Posterior cingulate gyrus (tissue), 11 donors: ENCODE results near the gene EFNA2.

Experiments used
- DNase-seq, 10 donors: peaks; one replicate each; pipeline versions ENCODE4 v3.0.0 to v3.0.0-alpha.2; 2020 to 2021; ENCODE audit warnings: mixed read lengths in 3 of 10
- intact Hi-C: fragments of 100-400 bp; cut with DNase I; formaldehyde crosslinking; loops from one replicate; pipeline ENCODE4 v1.15.1; 2023

EFNA2 gene

GRCh38 chr19:1279782-1280341, 5.8 kb upstream of the EFNA2 start:
- intact Hi-C loops = loop anchor here (5.0 to 10.0 kb wide), 2 partner anchors 77 to 155 kb away; partner anchors contain the start of gene RPS15
- DNase-seq = peak; percentile 72 to 98 (median 86)

- intact Hi-C loops = no loop called here
- DNase-seq = no peak
These were observed 4.8 kb upstream of the EFNA2 start for GRCh38 chr19:1280636-1281568.

GRCh38 chr19:1281569-1282287, 3.9 kb upstream of the EFNA2 start:
- intact Hi-C loops = no loop called here
- DNase-seq = no peak

GRCh38 chr19:1282588-1283206, 3.0 kb upstream of the EFNA2 start:
- intact Hi-C loops = no loop called here
- DNase-seq = no peak

GRCh38 chr19:1283207-1283916, 2.3 kb upstream of the EFNA2 start:
- DNase-seq = no peak
- intact Hi-C loops = no loop called here

- intact Hi-C loops = no loop called here
- DNase-seq = no peak
These were observed 1.8 kb upstream of the EFNA2 start for GRCh38 chr19:1283917-1284292.

GRCh38 chr19:1284293-1284978, 1.2 kb upstream of the EFNA2 start:
- DNase-seq = no peak
- intact Hi-C loops = no loop called here

- intact Hi-C loops = no loop called here
These were observed 515 bp upstream of the EFNA2 start for GRCh38 chr19:1284979-1285736.

GRCh38 chr19:1286487-1287353, 1.0 kb downstream of the EFNA2 start:
- intact Hi-C loops = no loop called here
- no peak for DNase-seq

More at GRCh38 chr19:1284979-1285736, 515 bp upstream of the EFNA2 start:
- DNase-seq = no peak

GRCh38 chr19:1287354-1288225, 1.9 kb downstream of the EFNA2 start:
- intact Hi-C loops = no loop called here
- DNase-seq = no peak

- no peak for DNase-seq
- intact Hi-C loops = no loop called here
These were observed 2.5 kb downstream of the EFNA2 start for GRCh38 chr19:1288226-1288612.

GRCh38 chr19:1288833-1289685, 3.4 kb downstream of the EFNA2 start:
- intact Hi-C loops = no loop called here
- no peak for DNase-seq

GRCh38 chr19:1289686-1290025, 4.0 kb downstream of the EFNA2 start:
- no peak for DNase-seq
- intact Hi-C loops = no loop called here

- intact Hi-C loops = no loop called here
- no peak for DNase-seq
These were observed 4.6 kb downstream of the EFNA2 start for GRCh38 chr19:1290196-1290702.

GRCh38 chr19:1290703-1291651, 5.3 kb downstream of the EFNA2 start:
- DNase-seq = no peak
- intact Hi-C loops = no loop called here
